Panc1 (cell line): ENCODE results near the gene ARL8A.

Source experiments
- POLR2AphosphoS5 ChIP-seq: IDR thresholded peaks from 2 replicates; pipeline ENCODE4 v1.6.1; 2012; ENCODE audit warnings: mild to moderate bottlenecking, low read depth, low read length, moderate library complexity
- TF ChIP-seq, protein P1 (sequence below), 2 experiments: IDR thresholded peaks; 2 replicates each; pipeline ENCODE4 v1.6.1; 2011 to 2012; ENCODE audit warnings: low read depth in 2 of 2, control low read depth in 1 of 2, low read length in 1 of 2, mild to moderate bottlenecking in 1 of 2, moderate library complexity in 1 of 2; ENCODE audit not compliant: insufficient read depth in 1 of 2

DNA sequence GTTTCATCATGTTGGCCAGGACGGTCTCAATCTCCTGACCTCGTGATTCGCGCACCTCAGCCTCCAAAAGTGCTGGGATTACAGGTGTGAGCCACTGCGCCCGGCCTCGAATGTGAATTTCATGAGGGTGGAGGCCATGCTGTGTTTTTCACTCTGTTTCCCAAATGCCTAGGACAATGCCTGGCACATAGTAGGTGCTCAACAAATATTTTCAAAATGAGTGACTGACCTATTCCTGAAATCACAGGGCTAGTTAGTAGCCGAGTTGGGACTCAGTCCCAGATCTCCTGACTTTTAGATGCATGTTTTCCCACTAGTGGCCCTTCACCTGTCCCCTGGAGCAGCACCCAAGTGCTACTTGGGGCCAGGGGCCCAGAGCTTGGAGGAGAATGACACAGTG, 28.2 kb downstream of the ARL8A start:
- TF ChIP-seq, protein P1, sequence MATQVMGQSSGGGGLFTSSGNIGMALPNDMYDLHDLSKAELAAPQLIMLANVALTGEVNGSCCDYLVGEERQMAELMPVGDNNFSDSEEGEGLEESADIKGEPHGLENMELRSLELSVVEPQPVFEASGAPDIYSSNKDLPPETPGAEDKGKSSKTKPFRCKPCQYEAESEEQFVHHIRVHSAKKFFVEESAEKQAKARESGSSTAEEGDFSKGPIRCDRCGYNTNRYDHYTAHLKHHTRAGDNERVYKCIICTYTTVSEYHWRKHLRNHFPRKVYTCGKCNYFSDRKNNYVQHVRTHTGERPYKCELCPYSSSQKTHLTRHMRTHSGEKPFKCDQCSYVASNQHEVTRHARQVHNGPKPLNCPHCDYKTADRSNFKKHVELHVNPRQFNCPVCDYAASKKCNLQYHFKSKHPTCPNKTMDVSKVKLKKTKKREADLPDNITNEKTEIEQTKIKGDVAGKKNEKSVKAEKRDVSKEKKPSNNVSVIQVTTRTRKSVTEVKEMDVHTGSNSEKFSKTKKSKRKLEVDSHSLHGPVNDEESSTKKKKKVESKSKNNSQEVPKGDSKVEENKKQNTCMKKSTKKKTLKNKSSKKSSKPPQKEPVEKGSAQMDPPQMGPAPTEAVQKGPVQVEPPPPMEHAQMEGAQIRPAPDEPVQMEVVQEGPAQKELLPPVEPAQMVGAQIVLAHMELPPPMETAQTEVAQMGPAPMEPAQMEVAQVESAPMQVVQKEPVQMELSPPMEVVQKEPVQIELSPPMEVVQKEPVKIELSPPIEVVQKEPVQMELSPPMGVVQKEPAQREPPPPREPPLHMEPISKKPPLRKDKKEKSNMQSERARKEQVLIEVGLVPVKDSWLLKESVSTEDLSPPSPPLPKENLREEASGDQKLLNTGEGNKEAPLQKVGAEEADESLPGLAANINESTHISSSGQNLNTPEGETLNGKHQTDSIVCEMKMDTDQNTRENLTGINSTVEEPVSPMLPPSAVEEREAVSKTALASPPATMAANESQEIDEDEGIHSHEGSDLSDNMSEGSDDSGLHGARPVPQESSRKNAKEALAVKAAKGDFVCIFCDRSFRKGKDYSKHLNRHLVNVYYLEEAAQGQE (IDR thresholded peaks at IDR 0.05; ENCODE audit: insufficient read depth in 1 of 2, low read depth in 2 of 2, low read length in 1 of 2): no peak
- TF ChIP-seq POLR2AphosphoS5: no peak
